ENCODE results near the gene AHDC1. TPM values are rescaled to one million over a fixed set of nuclear protein-coding genes. Genes with fewer than 3 reads are reported as not detected.

AHDC1 gene
- total and polyA plus RNA-seq, 2 donors (not counting 3 experiments of a cell fraction or from before 2014, with no cell fraction given), result 7.0 to 32.1 TPM

GRCh38 chr1:27612718-27613117 is 8.8 kb upstream of the AHDC1 start:
- Histone ChIP-seq H2AFZ (ENCODE audit: low read depth, low read length) (no peak overlapping the region), H3K9ac (replicated peaks; ENCODE audit: extremely low read depth, insufficient read depth, low read length) (no peak overlapping the region), H3K27ac (ENCODE audit: insufficient read depth, low read depth, low read length) (no peak overlapping the region), H3K4me1 (ENCODE audit: control insufficient read depth, extremely low read depth, insufficient read depth, low read length) (peaks cover 25% of the 10 kb centered on the region), H3K9me3 (replicated peaks; ENCODE audit: control insufficient read depth, insufficient read depth, low read length) (no peaks in the 10 kb centered on the region), H3K9me1 (replicated peaks; ENCODE audit: control insufficient read depth, extremely low read depth, insufficient read depth, low read length) (no peaks in the 10 kb centered on the region), H3K79me2 (ENCODE audit: control insufficient read depth, insufficient read depth, low read length) (no peaks in the 10 kb centered on the region), H4K20me1 (replicated peaks; ENCODE audit: control insufficient read depth, extremely low read depth, insufficient read depth, low read length) (no peaks in the 10 kb centered on the region), H3K27me3 (ENCODE audit: control insufficient read depth in 2 of 2, insufficient read depth in 2 of 2, low read length in 2 of 2) (peaks cover 5 to 10% of the 10 kb centered on the region in 2 experiments), H3K4me2 (ENCODE audit: insufficient read depth, low read length) (no peak overlapping the region), H3K4me3 (replicated peaks in 1 of 3; ENCODE audit: insufficient read depth in 1 of 3, low read depth in 1 of 3, low read length in 3 of 3) (no peak overlapping the region), H3K36me3 (ENCODE audit: control insufficient read depth in 2 of 2, extremely low read depth in 1 of 2, insufficient read depth in 2 of 2, low read length in 2 of 2) (no peaks in the 10 kb centered on the region)
- BruUV-seq (replicated peaks), result no TSS peak
- TF ChIP-seq FOS (IDR thresholded peaks at IDR 0.05; ENCODE audit: borderline replicate concordance, insufficient read depth, low read length), result no peak
- FAIRE-seq, result no peak
- no peak for DNase-seq (ENCODE audit: low read depth, low spot score)
- intact Hi-C loops (cut with micrococcal nuclease), result no loop called here
- dilution Hi-C loops (cut with MboI; ENCODE audit: extremely low pct_ligation_motif_present, low sequenced_read_pairs), result no loop called here
- ChIA-PET CTCF (interaction anchor here (15.8 kb wide), 1 partner anchor 51 kb away, joined by 306 read pairs; no protein-coding TSS in a partner anchor), POLR2A (no interaction called here)

GRCh38 chr1:27611450-27611849 is 7.5 kb upstream of the AHDC1 start:
- ChIA-PET POLR2A (no interaction called here), CTCF (interaction anchor here (1.0 to 15.8 kb wide), 6 partner anchors 28 to 209 kb away, joined by 3 to 306 read pairs (median 3); partner anchors contain the start of gene IFI6)
- Histone ChIP-seq H3K9me3 (replicated peaks; ENCODE audit: control insufficient read depth, insufficient read depth, low read length) (no peaks in the 10 kb centered on the region), H3K4me3 (replicated peaks in 1 of 3; ENCODE audit: insufficient read depth in 1 of 3, low read depth in 1 of 3, low read length in 3 of 3) (no peak overlapping the region), H2AFZ (ENCODE audit: low read depth, low read length) (no peak overlapping the region), H3K4me2 (ENCODE audit: insufficient read depth, low read length) (no peak overlapping the region), H3K4me1 (ENCODE audit: control insufficient read depth, extremely low read depth, insufficient read depth, low read length) (peaks cover 23% of the 10 kb centered on the region), H3K27me3 (ENCODE audit: control insufficient read depth in 2 of 2, insufficient read depth in 2 of 2, low read length in 2 of 2) (peaks cover 5 to 10% of the 10 kb centered on the region in 2 experiments), H3K36me3 (ENCODE audit: control insufficient read depth in 2 of 2, extremely low read depth in 1 of 2, insufficient read depth in 2 of 2, low read length in 2 of 2) (no peaks in the 10 kb centered on the region), H3K27ac (ENCODE audit: insufficient read depth, low read depth, low read length) (no peak overlapping the region), H3K9me1 (replicated peaks; ENCODE audit: control insufficient read depth, extremely low read depth, insufficient read depth, low read length) (no peaks in the 10 kb centered on the region), H3K79me2 (ENCODE audit: control insufficient read depth, insufficient read depth, low read length) (no peaks in the 10 kb centered on the region), H3K9ac (replicated peaks; ENCODE audit: extremely low read depth, insufficient read depth, low read length) (no peak overlapping the region), H4K20me1 (replicated peaks; ENCODE audit: control insufficient read depth, extremely low read depth, insufficient read depth, low read length) (no peaks in the 10 kb centered on the region)
- dilution Hi-C loops (cut with MboI; ENCODE audit: extremely low pct_ligation_motif_present, low sequenced_read_pairs) (no loop called here), intact Hi-C loops (cut with micrococcal nuclease) (no loop called here)
- no TSS peak for BruUV-seq (replicated peaks)
- DNase-seq (ENCODE audit: low read depth, low spot score), result no peak
- TF ChIP-seq CTCF (IDR thresholded peaks at IDR 0.05; ENCODE audit: extremely low read depth in 1 of 2, insufficient read depth in 1 of 2, low read depth in 1 of 2, low read length in 2 of 2), result no peak
- no peak for TF ChIP-seq MAX (IDR thresholded peaks at IDR 0.05; ENCODE audit: insufficient read depth, insufficient read length)
- TF ChIP-seq FOS (IDR thresholded peaks at IDR 0.05; ENCODE audit: borderline replicate concordance, insufficient read depth, low read length), result no peak
- no peak for TF ChIP-seq POLR2AphosphoS5 (IDR thresholded peaks at IDR 0.05; ENCODE audit: insufficient read depth, low read depth, low read length)
- no peak for TF ChIP-seq MYC (IDR thresholded peaks at IDR 0.05; ENCODE audit: low read depth, low read length)
- no peak for TF ChIP-seq EZH2 (IDR thresholded peaks at IDR 0.05; ENCODE audit: borderline replicate concordance, low read depth, low read length, severe bottlenecking)
- no peak for TF ChIP-seq POLR2A (IDR thresholded peaks at IDR 0.05; ENCODE audit: low read depth, low read length)
- no peak for TF ChIP-seq JUN (IDR thresholded peaks at IDR 0.05; ENCODE audit: borderline replicate concordance, insufficient read depth, insufficient read length, low read depth)
- TF ChIP-seq GATA2 (IDR thresholded peaks at IDR 0.05; ENCODE audit: insufficient read depth, insufficient read length, low read depth, low read length), result no peak
- no peak for FAIRE-seq
